ENCODE data around the gene MKLN1. TPM values are rescaled to one million over a fixed set of nuclear protein-coding genes. Genes with fewer than 3 reads are reported as not detected.

The MKLN1 gene
- total and polyA plus RNA-seq, 4 donors = 7.1 to 48.4 (median 25.5) TPM

GRCh38 chr7:131527456-131527855 lies 199.8 kb downstream of the MKLN1 start:
- H3K36me3 ChIP-seq (ENCODE audit: control insufficient read depth in 4 of 4, insufficient read depth in 3 of 4, low read depth in 1 of 4, low read length in 3 of 4) = no peaks in the 10 kb centered on the region
- H3K9me3 ChIP-seq (ENCODE audit: control insufficient read depth in 4 of 4, low read length in 3 of 4) = no peaks in the 10 kb centered on the region
- no peaks in the 10 kb centered on the region for H3K27me3 ChIP-seq (ENCODE audit: control insufficient read depth in 4 of 4, insufficient read depth in 4 of 4, low read length in 3 of 4)
- no peak for TF ChIP-seq HNF4A (conservative IDR thresholded peaks at IDR 0.05)
- no peak for TF ChIP-seq MAX (IDR thresholded peaks at IDR 0.05)
- TF ChIP-seq RAD21 (IDR thresholded peaks at IDR 0.05) = no peak
- TF ChIP-seq SP1 (IDR thresholded peaks at IDR 0.05) = no peak
- no peak for TF ChIP-seq HNF4G (IDR thresholded peaks at IDR 0.05)
- no peak for TF ChIP-seq REST (IDR thresholded peaks at IDR 0.05)
- TF ChIP-seq FOXA2 (IDR thresholded peaks at IDR 0.05) = no peak
- no peak for TF ChIP-seq RXRA (IDR thresholded peaks at IDR 0.05)
- no peak for TF ChIP-seq TAF1 (conservative IDR thresholded peaks at IDR 0.05)
- no peak for TF ChIP-seq JUND (IDR thresholded peaks at IDR 0.05)
- TF ChIP-seq EGR1 (IDR thresholded peaks at IDR 0.05; ENCODE audit: low read depth in 2 of 2) = no peak
- TF ChIP-seq FOXA1 (IDR thresholded peaks at IDR 0.05) = no peak
- no peak for TF ChIP-seq NR2F2 (IDR thresholded peaks at IDR 0.05)
- no peak for TF ChIP-seq ZBTB33 (IDR thresholded peaks at IDR 0.05)
- no peak overlapping the region for H3K27ac ChIP-seq (ENCODE audit: low read depth in 1 of 2, low read length in 2 of 2)
- WGBS = 54% methylated on average over 4 of the region's 4 CpGs
- H3K4me3 ChIP-seq (ENCODE audit: low read depth in 1 of 3, low read length in 3 of 3) = no peak overlapping the region
- H3K4me1 ChIP-seq (ENCODE audit: control insufficient read depth in 4 of 4, insufficient read depth in 4 of 4, low read length in 3 of 4) = peaks cover 0 to under 1% (median 0%) of the 10 kb centered on the region in 4 donors
- DNase-seq (ENCODE audit: low spot score) = no peak
- H3K9ac ChIP-seq (ENCODE audit: low read depth in 1 of 2, low read length in 2 of 2) = no peak overlapping the region

GRCh38 chr7:131529179-131529578 lies 201.5 kb downstream of the MKLN1 start:
- Histone ChIP-seq H3K27ac (ENCODE audit: low read depth in 1 of 2, low read length in 2 of 2) (no peak overlapping the region), H3K4me3 (ENCODE audit: low read depth in 1 of 3, low read length in 3 of 3) (no peak overlapping the region), H3K9me3 (ENCODE audit: control insufficient read depth in 4 of 4, low read length in 3 of 4) (no peaks in the 10 kb centered on the region), H3K4me1 (ENCODE audit: control insufficient read depth in 4 of 4, insufficient read depth in 4 of 4, low read length in 3 of 4) (no peaks in the 10 kb centered on the region), H3K27me3 (ENCODE audit: control insufficient read depth in 4 of 4, insufficient read depth in 4 of 4, low read length in 3 of 4) (no peaks in the 10 kb centered on the region), H3K36me3 (ENCODE audit: control insufficient read depth in 4 of 4, insufficient read depth in 3 of 4, low read depth in 1 of 4, low read length in 3 of 4) (no peaks in the 10 kb centered on the region), H3K9ac (ENCODE audit: low read depth in 1 of 2, low read length in 2 of 2) (no peak overlapping the region)
- 36% methylated on average over 3 of the region's 3 CpGs for WGBS
- no peak for DNase-seq (ENCODE audit: low spot score)
- TF ChIP-seq REST (IDR thresholded peaks at IDR 0.05) = no peak
- no peak for TF ChIP-seq ZBTB33 (IDR thresholded peaks at IDR 0.05)
- no peak for TF ChIP-seq HNF4A (conservative IDR thresholded peaks at IDR 0.05)
- no peak for TF ChIP-seq RXRA (IDR thresholded peaks at IDR 0.05)
- TF ChIP-seq FOXA1 (IDR thresholded peaks at IDR 0.05) = no peak
- TF ChIP-seq HNF4G (IDR thresholded peaks at IDR 0.05) = no peak
- no peak for TF ChIP-seq MAX (IDR thresholded peaks at IDR 0.05)
- no peak for TF ChIP-seq RAD21 (IDR thresholded peaks at IDR 0.05)
- TF ChIP-seq GABPA (IDR thresholded peaks at IDR 0.05 in 1 of 2, conservative IDR thresholded peaks at IDR 0.05 in 1 of 2) = no peak
- no peak for TF ChIP-seq ATF3 (IDR thresholded peaks at IDR 0.05)
- TF ChIP-seq TAF1 (conservative IDR thresholded peaks at IDR 0.05) = no peak
- no peak for TF ChIP-seq NR2F2 (IDR thresholded peaks at IDR 0.05)
- TF ChIP-seq EGR1 (IDR thresholded peaks at IDR 0.05; ENCODE audit: low read depth in 2 of 2) = no peak
- TF ChIP-seq FOXA2 (IDR thresholded peaks at IDR 0.05) = no peak
- no peak for TF ChIP-seq SP1 (IDR thresholded peaks at IDR 0.05)
- no peak for TF ChIP-seq YY1 (IDR thresholded peaks at IDR 0.05)
- TF ChIP-seq JUND (IDR thresholded peaks at IDR 0.05) = no peak
